HCT116 (cell line): ENCODE results near the gene LPIN1.

Experiments used
- CBX3 ChIP-seq: IDR thresholded peaks from 2 replicates; pipeline ENCODE4 v1.6.1; 2012; ENCODE audit warnings: low read depth
- EGR1 ChIP-seq: IDR thresholded peaks from 2 replicates; pipeline ENCODE4 v1.6.1; 2012; ENCODE audit warnings: low read depth
- ELF1 ChIP-seq: IDR thresholded peaks from 2 replicates; pipeline ENCODE4 v1.6.1; 2012; ENCODE audit warnings: low read depth, borderline replicate concordance
- EZH2 ChIP-seq: fragments of 200-600 bp; sonication (generic); IDR thresholded peaks from 2 replicates; pipeline ENCODE4 v1.6.1; 2017; ENCODE audit warnings: antibody characterized with exemption, mixed run types
- JUND ChIP-seq: IDR thresholded peaks from 2 replicates; pipeline ENCODE4 v1.6.1; 2012
- POLR2A ChIP-seq: IDR thresholded peaks from 2 replicates; pipeline ENCODE4 v1.7.0; 2011; ENCODE audit warnings: borderline replicate concordance; ENCODE audit not compliant: insufficient read depth, insufficient read length; ENCODE audit errors: extremely low read depth
- POLR2AphosphoS5 ChIP-seq: IDR thresholded peaks from 2 replicates; pipeline ENCODE4 v1.6.1; 2011; ENCODE audit warnings: mild to moderate bottlenecking, low read depth, low read length, moderate library complexity
- SIN3A ChIP-seq: IDR thresholded peaks from 2 replicates; pipeline ENCODE4 v1.6.1; 2012; ENCODE audit warnings: low read depth
- YY1 ChIP-seq: IDR thresholded peaks from 2 replicates; pipeline ENCODE4 v1.6.1; 2011; ENCODE audit warnings: low read length, low read depth, moderate library complexity, mild to moderate bottlenecking; ENCODE audit not compliant: insufficient replicate concordance; ENCODE audit errors: extremely low read depth
- TF ChIP-seq, protein P1 (sequence below): IDR thresholded peaks from 2 replicates; pipeline ENCODE4 v1.6.1; 2012; ENCODE audit warnings: low read depth
- TF ChIP-seq, protein P2 (sequence below), 3 experiments: fragments of 200-600 bp in 1 of 3; sonication (generic) in 1 of 3; IDR thresholded peaks in 2 of 3; conservative IDR thresholded peaks in 1 of 3; 2 replicates each; pipeline ENCODE4 v1.5.1; 2012 to 2017; ENCODE audit warnings: low read depth in 2 of 3, low read length in 2 of 3, antibody characterized with exemption in 1 of 3, borderline replicate concordance in 1 of 3, control low read depth in 1 of 3, mild to moderate bottlenecking in 1 of 3, mixed read lengths in 1 of 3, mixed run types in 1 of 3, moderate library complexity in 1 of 3; ENCODE audit not compliant: insufficient read depth in 1 of 3
- TF ChIP-seq, protein P3 (sequence below): IDR thresholded peaks from 2 replicates; pipeline ENCODE4 v1.6.1; 2012
- TF ChIP-seq, protein P4 (sequence below): IDR thresholded peaks from 2 replicates; pipeline ENCODE4 v1.6.1; 2012

DNA sequence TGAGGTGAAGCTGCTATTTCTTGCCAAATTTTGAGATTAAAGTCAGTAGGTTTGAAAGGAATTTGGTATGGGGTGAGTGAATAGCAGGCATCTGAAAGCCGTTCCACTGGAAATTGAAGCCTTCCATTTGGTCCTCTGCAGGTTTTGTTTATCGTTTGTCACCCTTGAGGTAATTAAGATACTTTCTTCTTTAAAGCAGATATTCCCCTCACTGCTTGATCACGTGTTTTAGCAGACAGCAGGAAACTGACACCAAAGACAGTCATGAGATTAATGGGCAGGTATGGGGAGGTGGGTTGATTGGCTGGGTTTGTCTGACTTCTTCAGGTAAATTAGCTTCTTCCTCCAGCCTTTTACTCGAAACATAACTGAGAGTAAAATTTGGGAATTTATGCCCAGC lies 10.7 kb downstream of the LPIN1 start:
- TF ChIP-seq EZH2 (no peak), YY1 (no peak), POLR2A (no peak), ELF1 (no peak), EGR1 (no peak), SIN3A (no peak), CBX3 (no peak), JUND (no peak), POLR2AphosphoS5 (no peak)
- TF ChIP-seq, protein P1, sequence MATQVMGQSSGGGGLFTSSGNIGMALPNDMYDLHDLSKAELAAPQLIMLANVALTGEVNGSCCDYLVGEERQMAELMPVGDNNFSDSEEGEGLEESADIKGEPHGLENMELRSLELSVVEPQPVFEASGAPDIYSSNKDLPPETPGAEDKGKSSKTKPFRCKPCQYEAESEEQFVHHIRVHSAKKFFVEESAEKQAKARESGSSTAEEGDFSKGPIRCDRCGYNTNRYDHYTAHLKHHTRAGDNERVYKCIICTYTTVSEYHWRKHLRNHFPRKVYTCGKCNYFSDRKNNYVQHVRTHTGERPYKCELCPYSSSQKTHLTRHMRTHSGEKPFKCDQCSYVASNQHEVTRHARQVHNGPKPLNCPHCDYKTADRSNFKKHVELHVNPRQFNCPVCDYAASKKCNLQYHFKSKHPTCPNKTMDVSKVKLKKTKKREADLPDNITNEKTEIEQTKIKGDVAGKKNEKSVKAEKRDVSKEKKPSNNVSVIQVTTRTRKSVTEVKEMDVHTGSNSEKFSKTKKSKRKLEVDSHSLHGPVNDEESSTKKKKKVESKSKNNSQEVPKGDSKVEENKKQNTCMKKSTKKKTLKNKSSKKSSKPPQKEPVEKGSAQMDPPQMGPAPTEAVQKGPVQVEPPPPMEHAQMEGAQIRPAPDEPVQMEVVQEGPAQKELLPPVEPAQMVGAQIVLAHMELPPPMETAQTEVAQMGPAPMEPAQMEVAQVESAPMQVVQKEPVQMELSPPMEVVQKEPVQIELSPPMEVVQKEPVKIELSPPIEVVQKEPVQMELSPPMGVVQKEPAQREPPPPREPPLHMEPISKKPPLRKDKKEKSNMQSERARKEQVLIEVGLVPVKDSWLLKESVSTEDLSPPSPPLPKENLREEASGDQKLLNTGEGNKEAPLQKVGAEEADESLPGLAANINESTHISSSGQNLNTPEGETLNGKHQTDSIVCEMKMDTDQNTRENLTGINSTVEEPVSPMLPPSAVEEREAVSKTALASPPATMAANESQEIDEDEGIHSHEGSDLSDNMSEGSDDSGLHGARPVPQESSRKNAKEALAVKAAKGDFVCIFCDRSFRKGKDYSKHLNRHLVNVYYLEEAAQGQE: no peak
- TF ChIP-seq, protein P2, sequence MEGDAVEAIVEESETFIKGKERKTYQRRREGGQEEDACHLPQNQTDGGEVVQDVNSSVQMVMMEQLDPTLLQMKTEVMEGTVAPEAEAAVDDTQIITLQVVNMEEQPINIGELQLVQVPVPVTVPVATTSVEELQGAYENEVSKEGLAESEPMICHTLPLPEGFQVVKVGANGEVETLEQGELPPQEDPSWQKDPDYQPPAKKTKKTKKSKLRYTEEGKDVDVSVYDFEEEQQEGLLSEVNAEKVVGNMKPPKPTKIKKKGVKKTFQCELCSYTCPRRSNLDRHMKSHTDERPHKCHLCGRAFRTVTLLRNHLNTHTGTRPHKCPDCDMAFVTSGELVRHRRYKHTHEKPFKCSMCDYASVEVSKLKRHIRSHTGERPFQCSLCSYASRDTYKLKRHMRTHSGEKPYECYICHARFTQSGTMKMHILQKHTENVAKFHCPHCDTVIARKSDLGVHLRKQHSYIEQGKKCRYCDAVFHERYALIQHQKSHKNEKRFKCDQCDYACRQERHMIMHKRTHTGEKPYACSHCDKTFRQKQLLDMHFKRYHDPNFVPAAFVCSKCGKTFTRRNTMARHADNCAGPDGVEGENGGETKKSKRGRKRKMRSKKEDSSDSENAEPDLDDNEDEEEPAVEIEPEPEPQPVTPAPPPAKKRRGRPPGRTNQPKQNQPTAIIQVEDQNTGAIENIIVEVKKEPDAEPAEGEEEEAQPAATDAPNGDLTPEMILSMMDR (IDR thresholded peaks at IDR 0.05 in 2 of 3, conservative IDR thresholded peaks at IDR 0.05 in 1 of 3; ENCODE audit: borderline replicate concordance in 1 of 3, insufficient read depth in 1 of 3, low read depth in 2 of 3, low read length in 2 of 3): no peak
- TF ChIP-seq, protein P3, sequence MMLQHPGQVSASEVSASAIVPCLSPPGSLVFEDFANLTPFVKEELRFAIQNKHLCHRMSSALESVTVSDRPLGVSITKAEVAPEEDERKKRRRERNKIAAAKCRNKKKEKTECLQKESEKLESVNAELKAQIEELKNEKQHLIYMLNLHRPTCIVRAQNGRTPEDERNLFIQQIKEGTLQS: no peak
- TF ChIP-seq, protein P4, sequence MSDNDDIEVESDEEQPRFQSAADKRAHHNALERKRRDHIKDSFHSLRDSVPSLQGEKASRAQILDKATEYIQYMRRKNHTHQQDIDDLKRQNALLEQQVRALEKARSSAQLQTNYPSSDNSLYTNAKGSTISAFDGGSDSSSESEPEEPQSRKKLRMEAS: no peak
